Fibroblast of the aortic adventitia (primary cell): Measurements from ENCODE around the gene BBS9. TPM values are rescaled to one million over a fixed set of nuclear protein-coding genes. Genes with fewer than 3 reads are reported as not detected.
A peak's percentile ranks its signal among the peaks of the same experiment; 100 is the strongest.

ENCODE experiments used
- DNase-seq: peaks from one replicate; pipeline ENCODE4 v3.0.0-alpha.2; 2010; ENCODE audit warnings: low read depth
- H3K4me3 ChIP-seq: 2 replicates; pipeline ENCODE4 v1.5.1; 2011; ENCODE audit warnings: low read depth, mild to moderate bottlenecking, control low read depth, low read length, moderate library complexity
- CTCF ChIP-seq: IDR thresholded peaks from 2 replicates; pipeline ENCODE4 v1.5.1; 2011; ENCODE audit warnings: mild to moderate bottlenecking, low read length, control low read depth, inconsistent platforms; ENCODE audit not compliant: insufficient read depth
- total RNA-seq: library from RNA; depleted of rRNA; stranded (reverse); fragments of >200 nt; gene quantifications from 2 replicates; pipeline ENCODE4 v1.2.3, GENCODE V29; 2012; ENCODE audit warnings: low replicate concordance

Gene BBS9
- total RNA-seq, 1 donor: 26.8 TPM

- no peak for DNase-seq
- H3K4me3 ChIP-seq: no peak overlapping the region
- no peak for TF ChIP-seq CTCF
These were observed 11.0 kb upstream of the BBS9 start for GRCh38 chr7:33118383-33118782.

- no peak for TF ChIP-seq CTCF
- no peak for DNase-seq
- no peak overlapping the region for H3K4me3 ChIP-seq
These were observed 2.3 kb upstream of the BBS9 start for GRCh38 chr7:33127085-33127484.

GRCh38 chr7:33128631-33128989, 754 bp upstream of the BBS9 start:
- DNase-seq: no peak
- TF ChIP-seq CTCF: no peak
- peak overlapping the region; percentile 91 for H3K4me3 ChIP-seq

GRCh38 chr7:33129806-33130153, 416 bp downstream of the BBS9 start:
- no peak for TF ChIP-seq CTCF
- H3K4me3 ChIP-seq: peak overlapping the region; percentile 91
- DNase-seq: no peak

- peak overlapping the region; percentile 91 for H3K4me3 ChIP-seq
- TF ChIP-seq CTCF: no peak
- DNase-seq: no peak
These were observed 820 bp downstream of the BBS9 start for GRCh38 chr7:33130184-33130583.

GRCh38 chr7:33137103-33137502, 7.7 kb downstream of the BBS9 start:
- no peak overlapping the region for H3K4me3 ChIP-seq
- TF ChIP-seq CTCF: no peak
- DNase-seq: no peak

GRCh38 chr7:33142585-33142984, 13.2 kb downstream of the BBS9 start:
- no peak overlapping the region for H3K4me3 ChIP-seq
- no peak for DNase-seq
- TF ChIP-seq CTCF: no peak
